Metanephros (tissue), 2 donors: Measurements from ENCODE around the gene SLC44A4. TPM values are rescaled to one million over a fixed set of nuclear protein-coding genes. Genes with fewer than 3 reads are reported as not detected.

Experiments
- small RNA-seq: library from RNA; depleted of rRNA; stranded (forward); fragments of <200 nt; gene quantifications from one replicate; pipeline ENCODE3, GENCODE V24; 2014; ENCODE audit warnings: low replicate concordance
- total RNA-seq: library from RNA; depleted of rRNA; stranded (reverse); fragments of >200 nt; gene quantifications from one replicate; pipeline ENCODE4 v1.2.3, GENCODE V29; 2014

Gene SLC44A4
- 28.4 TPM for total RNA-seq

DNA sequence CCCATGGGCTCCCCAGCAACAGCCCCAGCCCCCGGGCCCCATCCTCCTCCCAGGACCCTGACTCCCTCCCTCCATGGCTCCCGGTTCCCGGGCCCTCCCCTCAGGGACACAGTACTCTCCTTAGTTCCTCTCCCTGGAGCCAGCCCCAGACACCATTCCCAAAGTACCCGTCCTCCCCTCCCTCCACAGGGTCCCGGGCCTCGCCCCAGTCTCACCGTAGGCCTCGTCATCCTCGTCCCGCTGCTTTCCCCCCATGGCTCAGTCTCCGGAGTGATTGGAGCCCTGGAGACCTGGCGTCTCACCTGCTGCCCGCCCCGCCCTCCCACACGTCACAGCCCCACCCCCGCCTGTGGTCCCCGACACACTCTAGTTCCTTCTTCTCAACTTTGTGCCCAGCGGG lies at the start of gene SLC44A4:
TSS of gene SLC44A4 (minus strand) at position 272 of the 400 bp plus-strand sequence. CDS start at position 255, 17 bp downstream.

DNA sequence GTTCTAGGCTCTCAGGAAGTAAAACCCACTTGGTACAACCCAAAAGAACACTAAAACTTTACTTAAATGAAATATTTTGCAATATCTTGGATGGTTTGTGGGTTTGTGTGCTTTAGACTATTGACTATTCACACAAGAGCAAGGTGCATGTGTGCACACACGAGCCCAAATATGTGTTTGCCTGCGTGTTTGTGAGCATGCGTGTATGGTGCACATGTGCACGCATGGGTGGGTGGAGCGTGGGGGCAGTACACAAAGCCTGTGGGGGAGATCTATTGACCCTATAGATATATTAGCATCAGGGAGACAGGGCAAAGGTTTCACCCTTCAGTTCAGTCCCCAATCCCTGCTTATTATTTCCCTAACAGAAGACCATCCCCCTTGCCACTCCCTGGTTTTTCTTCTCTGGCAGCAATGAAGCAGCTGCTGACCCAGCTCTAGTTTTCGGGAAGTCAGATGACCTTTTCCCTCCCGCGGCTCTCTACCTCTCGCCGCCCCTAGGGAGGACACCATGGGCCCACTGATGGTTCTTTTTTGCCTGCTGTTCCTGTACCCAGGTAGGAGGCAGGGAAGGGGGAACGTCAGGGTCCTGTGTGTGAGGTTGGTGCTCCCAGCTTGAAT lies 48.6 kb upstream of the SLC44A4 start, which contains the start of gene C2:
TSS of gene C2 (plus strand) at position 476 of the 621 bp plus-strand sequence. CDS start at position 512, 36 bp downstream.

DNA sequence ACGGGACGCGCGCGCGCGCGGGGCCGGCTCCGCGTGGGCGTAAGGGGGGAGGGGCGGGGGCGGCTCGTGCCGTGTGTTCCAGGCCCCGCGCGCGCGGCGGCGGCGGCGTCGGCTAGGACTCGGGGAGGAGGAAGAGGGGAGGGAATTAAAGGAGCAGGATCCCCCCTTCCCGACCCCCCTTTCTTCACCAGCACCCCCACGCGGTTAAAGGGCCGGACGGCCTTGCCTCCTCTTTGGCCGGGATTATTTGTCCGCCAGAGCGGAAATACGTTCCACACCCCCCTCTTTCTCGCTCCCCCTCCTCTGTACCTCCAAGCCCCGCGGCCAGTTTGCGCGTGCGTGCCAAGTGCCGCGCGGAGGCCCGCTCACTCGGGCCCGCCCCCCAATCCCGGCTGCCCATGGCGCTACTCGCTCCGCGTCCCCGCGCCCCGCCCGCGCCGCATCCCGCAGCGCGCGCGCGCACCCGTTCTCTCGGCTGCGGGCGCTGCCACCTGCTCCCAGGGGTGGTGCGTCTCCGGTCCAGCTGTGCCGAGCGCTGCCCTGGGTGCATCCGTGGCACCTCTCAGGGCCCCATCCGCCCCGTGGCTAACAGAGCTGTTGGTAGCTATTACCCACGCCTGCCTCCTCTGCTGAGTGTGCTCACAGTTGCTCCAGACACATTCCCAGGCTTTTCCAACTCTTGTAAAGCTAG lies 23.3 kb upstream of the SLC44A4 start, which contains the start of gene ZBTB12:
TSS of gene ZBTB12 (minus strand) at position 134 of the 691 bp plus-strand sequence. CDS start 781 bp downstream, outside the sequence.

DNA sequence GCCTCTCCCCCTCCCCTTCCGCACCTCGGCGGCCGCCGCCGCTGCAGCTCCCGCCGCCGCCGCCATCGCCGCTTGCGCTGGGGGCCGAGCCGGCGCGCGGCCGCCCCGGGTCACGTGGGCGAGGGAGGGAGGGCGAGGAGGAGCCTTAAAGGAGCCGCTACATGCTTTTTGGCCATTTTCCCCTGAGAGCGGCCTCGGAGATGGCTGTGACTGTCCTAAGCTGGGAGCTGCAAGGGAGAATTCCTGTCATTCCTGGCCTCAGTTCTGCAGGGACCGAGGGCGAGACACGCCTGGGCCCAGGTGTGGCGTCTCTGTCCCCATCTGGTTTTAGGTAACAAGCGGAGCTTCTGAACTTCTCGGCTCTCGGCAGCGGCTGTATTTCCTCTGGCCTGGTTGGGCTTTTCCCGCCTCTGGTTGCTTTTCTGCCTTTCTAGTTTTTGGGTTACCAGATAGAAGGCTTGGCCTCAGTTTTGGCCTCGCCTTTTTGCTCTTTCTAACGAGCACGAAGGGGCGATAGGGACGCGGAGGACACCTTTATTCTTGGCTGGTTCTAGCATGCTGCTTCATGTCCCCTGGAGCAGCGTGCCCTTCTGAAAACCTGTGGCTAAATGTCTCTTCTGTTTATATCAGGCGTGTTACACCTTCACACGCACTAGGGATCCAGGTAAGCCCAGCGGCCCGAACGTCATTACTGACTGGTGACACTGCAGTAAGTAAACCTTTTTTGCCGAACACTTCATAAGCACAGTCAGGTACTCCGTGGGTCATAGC lies 19.0 kb upstream of the SLC44A4 start, which contains the start of gene EHMT2:
TSS of gene EHMT2 (minus strand) at position 87 of the 771 bp plus-strand sequence. CDS start at position 66, 21 bp downstream.

DNA sequence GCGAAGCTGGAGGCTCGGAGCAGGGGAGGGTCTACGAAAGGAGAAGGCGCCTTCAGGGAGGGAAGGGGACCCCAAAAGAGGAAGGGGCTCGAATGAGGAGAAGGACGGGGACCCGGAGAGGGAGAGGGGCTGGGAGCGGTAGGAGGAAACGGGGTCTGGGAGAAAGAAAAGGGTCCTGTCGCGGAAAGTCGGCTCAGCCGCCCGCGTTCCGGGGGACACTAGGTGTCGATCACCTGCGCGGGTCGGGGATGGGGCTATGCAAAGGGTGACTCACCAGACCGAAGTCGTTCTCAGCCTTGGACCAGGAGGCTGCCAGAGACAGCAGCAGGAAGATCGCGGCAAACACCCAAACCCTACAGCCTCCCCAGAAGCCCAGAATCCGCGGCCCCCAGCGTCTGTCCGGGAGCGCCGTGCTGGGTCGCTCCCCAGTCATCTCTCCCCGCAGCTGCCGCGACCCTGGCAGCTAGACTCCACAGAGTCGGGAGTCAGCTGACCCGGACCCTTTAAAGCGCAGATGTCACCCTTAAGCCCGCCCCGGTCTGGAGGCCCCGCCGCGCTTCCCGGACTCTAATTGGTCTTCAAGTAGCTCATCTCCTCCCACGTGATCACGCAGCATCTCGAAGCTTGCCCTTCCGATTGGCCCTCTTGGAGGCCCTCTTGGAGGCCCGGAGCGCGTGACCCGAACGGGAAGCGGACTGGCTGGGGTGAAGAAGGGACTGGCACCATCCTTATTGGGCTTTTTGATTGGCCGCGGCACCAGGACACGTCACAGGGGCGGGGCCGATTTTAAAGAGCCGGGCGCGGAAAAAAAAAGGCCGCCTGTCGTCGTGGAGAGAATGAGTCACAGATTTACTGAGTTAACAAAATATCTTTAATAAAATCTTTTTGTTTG lies 16.2 kb downstream of the SLC44A4 start, which contains the start of gene NEU1:
TSS of gene NEU1 (minus strand) at position 478 of the 892 bp plus-strand sequence. CDS start at position 433, 45 bp downstream.

DNA sequence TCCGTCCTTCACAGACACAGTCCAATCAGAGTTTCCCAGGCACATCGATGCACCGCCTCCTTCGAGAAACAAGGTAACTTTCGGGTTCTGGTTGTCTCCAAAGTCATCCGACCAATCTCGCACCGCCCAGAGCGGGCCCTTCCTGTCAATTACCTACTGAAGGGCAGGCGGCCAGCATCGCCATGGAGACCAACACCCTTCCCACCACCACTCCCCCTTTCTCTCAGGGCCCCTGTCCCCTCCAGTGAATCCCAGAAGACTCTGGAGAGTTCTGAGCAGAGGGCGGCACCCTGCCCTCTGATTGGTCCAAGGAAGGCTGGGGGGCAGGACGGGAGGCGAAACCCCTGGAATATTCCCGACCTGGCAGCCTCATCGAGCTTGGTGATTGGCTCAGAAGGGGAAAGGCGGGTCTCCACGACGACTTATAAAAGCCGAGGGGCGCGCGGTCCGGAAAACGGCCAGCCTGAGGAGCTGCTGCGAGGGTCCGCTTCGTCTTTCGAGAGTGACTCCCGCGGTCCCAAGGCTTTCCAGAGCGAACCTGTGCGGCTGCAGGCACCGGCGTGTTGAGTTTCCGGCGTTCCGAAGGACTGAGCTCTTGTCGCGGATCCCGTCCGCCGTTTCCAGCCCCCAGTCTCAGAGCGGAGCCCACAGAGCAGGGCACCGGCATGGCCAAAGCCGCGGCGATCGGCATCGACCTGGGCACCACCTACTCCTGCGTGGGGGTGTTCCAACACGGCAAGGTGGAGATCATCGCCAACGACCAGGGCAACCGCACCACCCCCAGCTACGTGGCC lies 51.3 kb downstream of the SLC44A4 start, which contains the start of gene HSPA1B:
TSS of gene HSPA1B (plus strand) at position 453 of the 794 bp plus-strand sequence. CDS start at position 666, 213 bp downstream.

DNA sequence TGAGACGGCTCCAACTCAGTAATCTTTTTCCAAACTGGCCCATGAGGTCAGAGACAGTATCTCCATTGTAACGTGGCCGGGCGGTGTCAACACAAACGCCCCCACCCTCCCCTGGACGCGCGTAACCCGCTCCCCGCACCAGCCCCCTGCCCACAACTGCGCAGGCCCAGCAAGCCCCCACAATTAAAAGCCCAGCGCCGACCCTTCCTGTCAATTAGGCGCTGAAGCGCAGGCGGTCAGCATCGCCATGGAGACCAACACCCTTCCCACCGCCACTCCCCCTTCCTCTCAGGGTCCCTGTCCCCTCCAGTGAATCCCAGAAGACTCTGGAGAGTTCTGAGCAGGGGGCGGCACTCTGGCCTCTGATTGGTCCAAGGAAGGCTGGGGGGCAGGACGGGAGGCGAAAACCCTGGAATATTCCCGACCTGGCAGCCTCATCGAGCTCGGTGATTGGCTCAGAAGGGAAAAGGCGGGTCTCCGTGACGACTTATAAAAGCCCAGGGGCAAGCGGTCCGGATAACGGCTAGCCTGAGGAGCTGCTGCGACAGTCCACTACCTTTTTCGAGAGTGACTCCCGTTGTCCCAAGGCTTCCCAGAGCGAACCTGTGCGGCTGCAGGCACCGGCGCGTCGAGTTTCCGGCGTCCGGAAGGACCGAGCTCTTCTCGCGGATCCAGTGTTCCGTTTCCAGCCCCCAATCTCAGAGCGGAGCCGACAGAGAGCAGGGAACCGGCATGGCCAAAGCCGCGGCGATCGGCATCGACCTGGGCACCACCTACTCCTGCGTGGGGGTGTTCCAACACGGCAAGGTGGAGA lies 63.6 kb downstream of the SLC44A4 start, which contains the start of the genes HSPA1A and HSPA1L:
TSS of gene HSPA1A (plus strand) at position 519 of the 814 bp plus-strand sequence. CDS start at position 733, 214 bp downstream.
TSS of gene HSPA1L (minus strand) at position 259 of the 814 bp plus-strand sequence. CDS start 3,311 bp downstream, outside the sequence.

Small RNA genes within 50 kb of the gene (small RNA-seq; reads per million reads assigned to genes)
- gene SNORD48 (277 reads per million, percentile 98 among the genes with 10 or more reads in this experiment), gene SNORD52 (not detected)

Other genes starting within 250 kb of the SLC44A4 start
- gene BAG6, start 226.3 kb downstream of the SLC44A4 start, total RNA-seq = 208 TPM
- 24.0 TPM for gene APOM, start 223.1 kb downstream of the SLC44A4 start, total RNA-seq
- 18.3 TPM for gene C6orf47, start 218.2 kb downstream of the SLC44A4 start, total RNA-seq
- 16.5 TPM for gene GPANK1, start 214.0 kb downstream of the SLC44A4 start, total RNA-seq
- gene CSNK2B, start 212.9 kb downstream of the SLC44A4 start, total RNA-seq = 99.5 TPM
- 3.3 TPM for gene LY6G5B, start 209.0 kb downstream of the SLC44A4 start, total RNA-seq
- 1.1 TPM for gene LY6G5C, start 197.9 kb downstream of the SLC44A4 start, total RNA-seq
- 56.0 TPM for gene ABHD16A, start 175.7 kb downstream of the SLC44A4 start, total RNA-seq
- gene LY6G6F, start 172.1 kb downstream of the SLC44A4 start, total RNA-seq = not detected
- not detected for gene LY6G6D, start 163.6 kb downstream of the SLC44A4 start, total RNA-seq
- gene LY6G6C, start 157.3 kb downstream of the SLC44A4 start, total RNA-seq = not detected
- gene MPIG6B, start 155.6 kb downstream of the SLC44A4 start, total RNA-seq = 4.7 TPM
- 121 TPM for gene DDAH2, start 149.7 kb downstream of the SLC44A4 start, total RNA-seq
- gene CLIC1, start 142.5 kb downstream of the SLC44A4 start, total RNA-seq = 227 TPM
- gene MSH5, start 139.0 kb downstream of the SLC44A4 start, total RNA-seq = 18.9 TPM
- gene SAPCD1, start 116.3 kb downstream of the SLC44A4 start, total RNA-seq = 4.3 TPM
- 8.6 TPM for gene VWA7, start 101.7 kb downstream of the SLC44A4 start, total RNA-seq
- 38.8 TPM for gene VARS1, start 83.2 kb downstream of the SLC44A4 start, total RNA-seq
- 33.5 TPM for gene LSM2, start 72.0 kb downstream of the SLC44A4 start, total RNA-seq
- 2.9 TPM for gene HSPA1L, start 63.7 kb downstream of the SLC44A4 start, total RNA-seq
- 1,222 TPM for gene HSPA1A, start 63.5 kb downstream of the SLC44A4 start, total RNA-seq
- 1,232 TPM for gene HSPA1B, start 51.3 kb downstream of the SLC44A4 start, total RNA-seq
- 46.4 TPM for gene NEU1, start 16.2 kb downstream of the SLC44A4 start, total RNA-seq
- 71.4 TPM for gene EHMT2, start 18.7 kb upstream of the SLC44A4 start, total RNA-seq
- 14.4 TPM for gene ZBTB12, start 23.1 kb upstream of the SLC44A4 start, total RNA-seq
- 7.1 TPM for gene C2, start 48.7 kb upstream of the SLC44A4 start, total RNA-seq
- 9.9 TPM for gene CFB, start 67.1 kb upstream of the SLC44A4 start, total RNA-seq
- 50.0 TPM for gene NELFE, start 80.0 kb upstream of the SLC44A4 start, total RNA-seq
- gene SKIC2, start 80.2 kb upstream of the SLC44A4 start, total RNA-seq = 53.5 TPM
- 20.1 TPM for gene DXO, start 93.1 kb upstream of the SLC44A4 start, total RNA-seq
- 48.4 TPM for gene C4A, start 103.1 kb upstream of the SLC44A4 start, total RNA-seq
- 45.4 TPM for gene C4B, start 135.8 kb upstream of the SLC44A4 start, total RNA-seq
- gene CYP21A2, start 159.4 kb upstream of the SLC44A4 start, total RNA-seq = 0.64 TPM
- 52.8 TPM for gene TNXB, start 230.3 kb upstream of the SLC44A4 start, total RNA-seq
- gene ATF6B, start 249.2 kb upstream of the SLC44A4 start, total RNA-seq = 49.8 TPM